Measurements from ENCODE around the gene CPEB1. TPM values are rescaled to one million over a fixed set of nuclear protein-coding genes. Genes with fewer than 3 reads are reported as not detected.
"Not testable (repeated sequence)": the region's sequence is repeated elsewhere in the genome, so short reads cannot be mapped to it uniquely, and the experiment has no call there.

The CPEB1 gene
- total RNA-seq, 1 donor, result 3.9 TPM

DNA sequence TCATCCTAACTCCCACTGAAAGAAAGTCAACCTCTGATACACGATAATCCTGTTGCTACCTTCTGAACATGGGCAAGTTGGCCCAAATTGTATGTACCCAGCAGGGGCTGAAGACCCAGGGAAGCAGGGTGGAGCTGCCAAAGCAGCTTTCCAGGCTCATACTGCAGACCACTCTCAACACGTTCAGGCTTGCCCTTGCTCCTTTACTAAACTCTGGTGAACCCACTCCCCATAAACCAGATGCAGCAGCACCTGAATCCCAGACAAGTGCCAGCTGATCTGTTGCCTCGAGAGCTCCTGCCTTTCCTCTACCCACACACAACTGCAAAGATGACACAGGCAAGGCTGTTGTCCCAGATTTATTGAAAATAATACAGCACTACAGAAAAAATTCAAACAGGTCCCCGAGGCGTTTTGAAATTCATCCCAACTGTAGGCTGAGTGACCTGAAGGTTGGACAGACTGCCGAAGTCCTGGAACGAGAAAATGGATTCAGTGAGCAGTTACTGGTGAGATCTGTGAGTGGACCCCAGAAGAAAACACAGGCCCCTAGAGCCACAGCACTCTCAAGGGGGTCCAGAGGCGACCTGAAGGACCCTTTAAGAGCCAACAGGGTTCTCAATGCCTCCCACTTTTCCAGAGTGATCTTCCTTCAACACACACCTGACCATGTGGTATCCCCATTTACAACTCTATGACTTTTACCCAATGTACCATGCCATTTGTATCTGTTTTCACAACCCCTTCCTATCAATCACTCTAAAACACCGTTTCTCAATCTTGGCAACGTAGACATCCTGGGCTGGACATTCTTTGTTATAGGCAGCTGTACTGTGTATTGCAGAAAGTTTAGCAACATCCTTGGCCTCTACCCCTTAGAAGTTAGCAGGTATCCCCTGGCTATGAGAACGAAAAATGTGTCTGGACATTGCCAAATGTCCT is 110.5 kb downstream of the CPEB1 start:
- TF ChIP-seq, protein P1, sequence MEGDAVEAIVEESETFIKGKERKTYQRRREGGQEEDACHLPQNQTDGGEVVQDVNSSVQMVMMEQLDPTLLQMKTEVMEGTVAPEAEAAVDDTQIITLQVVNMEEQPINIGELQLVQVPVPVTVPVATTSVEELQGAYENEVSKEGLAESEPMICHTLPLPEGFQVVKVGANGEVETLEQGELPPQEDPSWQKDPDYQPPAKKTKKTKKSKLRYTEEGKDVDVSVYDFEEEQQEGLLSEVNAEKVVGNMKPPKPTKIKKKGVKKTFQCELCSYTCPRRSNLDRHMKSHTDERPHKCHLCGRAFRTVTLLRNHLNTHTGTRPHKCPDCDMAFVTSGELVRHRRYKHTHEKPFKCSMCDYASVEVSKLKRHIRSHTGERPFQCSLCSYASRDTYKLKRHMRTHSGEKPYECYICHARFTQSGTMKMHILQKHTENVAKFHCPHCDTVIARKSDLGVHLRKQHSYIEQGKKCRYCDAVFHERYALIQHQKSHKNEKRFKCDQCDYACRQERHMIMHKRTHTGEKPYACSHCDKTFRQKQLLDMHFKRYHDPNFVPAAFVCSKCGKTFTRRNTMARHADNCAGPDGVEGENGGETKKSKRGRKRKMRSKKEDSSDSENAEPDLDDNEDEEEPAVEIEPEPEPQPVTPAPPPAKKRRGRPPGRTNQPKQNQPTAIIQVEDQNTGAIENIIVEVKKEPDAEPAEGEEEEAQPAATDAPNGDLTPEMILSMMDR (IDR thresholded peaks at IDR 0.05; ENCODE audit: insufficient read depth, low read depth, low read length), result no peak
- no peak for DNase-seq (ENCODE audit: low read depth)
- no peak overlapping the region for H3K4me3 ChIP-seq (ENCODE audit: low read depth, low read length)

DNA sequence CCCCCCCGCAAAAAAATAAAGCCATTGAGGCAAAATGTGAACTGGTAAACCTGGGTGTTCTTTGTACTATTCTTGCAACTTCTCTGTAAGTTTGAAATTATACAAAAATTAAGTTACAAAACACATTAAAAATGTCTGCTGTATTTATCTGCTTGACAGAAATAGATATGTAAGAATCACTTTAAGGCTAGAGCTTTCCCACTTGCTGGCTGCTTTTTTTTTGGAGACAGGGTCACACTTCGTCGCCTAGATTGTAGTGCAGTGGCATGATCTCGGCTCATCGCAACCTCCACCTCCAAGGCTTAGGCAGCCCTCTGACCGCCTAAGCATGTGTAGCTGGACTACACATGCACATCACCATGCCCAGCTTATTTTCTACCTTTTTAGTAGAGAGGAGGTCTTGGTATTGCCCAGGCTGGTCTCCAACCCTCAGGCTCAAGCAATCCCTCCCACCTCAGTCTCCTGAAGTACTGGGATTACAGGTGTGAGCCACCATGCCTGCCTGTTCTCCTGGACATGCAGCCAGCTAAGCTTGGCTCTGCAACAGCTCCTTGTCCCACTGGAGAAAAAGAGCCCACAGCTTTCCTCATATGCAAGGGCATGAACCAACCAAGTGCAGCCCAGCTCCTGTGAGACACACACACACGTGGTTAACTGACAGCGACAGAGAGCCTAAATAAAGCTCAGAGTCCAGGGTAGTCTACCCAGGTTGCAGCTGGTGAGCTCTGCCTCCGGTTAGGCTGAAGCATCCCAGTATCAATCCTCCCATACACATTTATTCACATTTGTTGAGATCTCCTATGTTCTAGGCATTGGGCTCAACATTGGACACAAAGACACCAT is 111.4 kb downstream of the CPEB1 start:
- TF ChIP-seq, protein P1 (IDR thresholded peaks at IDR 0.05; ENCODE audit: insufficient read depth, low read depth, low read length), result no peak
- DNase-seq (ENCODE audit: low read depth), result no peak
- no peak overlapping the region for H3K4me3 ChIP-seq (ENCODE audit: low read depth, low read length)

DNA sequence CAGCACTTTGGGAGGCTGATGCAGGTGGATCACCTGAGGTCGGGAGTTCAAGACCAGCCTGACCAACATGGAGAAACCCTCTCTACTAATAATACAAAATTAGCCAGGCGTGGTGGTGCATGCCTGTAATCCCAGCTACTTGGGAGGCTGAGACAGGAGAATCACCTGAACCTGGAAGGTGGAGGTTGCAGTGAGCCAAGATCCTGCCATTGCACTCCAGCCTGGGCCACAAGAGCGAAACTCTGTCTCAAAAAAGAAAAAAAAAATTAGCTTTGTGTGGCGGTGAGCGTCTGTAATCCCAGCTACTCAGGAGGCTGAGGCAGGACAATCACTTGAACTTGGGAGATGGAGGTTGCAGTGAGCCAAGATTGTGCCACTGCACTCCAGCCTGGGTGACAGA is 112.0 kb downstream of the CPEB1 start:
- not testable (repeated sequence) for DNase-seq (ENCODE audit: low read depth); H3K4me3 ChIP-seq (ENCODE audit: low read depth, low read length)

DNA sequence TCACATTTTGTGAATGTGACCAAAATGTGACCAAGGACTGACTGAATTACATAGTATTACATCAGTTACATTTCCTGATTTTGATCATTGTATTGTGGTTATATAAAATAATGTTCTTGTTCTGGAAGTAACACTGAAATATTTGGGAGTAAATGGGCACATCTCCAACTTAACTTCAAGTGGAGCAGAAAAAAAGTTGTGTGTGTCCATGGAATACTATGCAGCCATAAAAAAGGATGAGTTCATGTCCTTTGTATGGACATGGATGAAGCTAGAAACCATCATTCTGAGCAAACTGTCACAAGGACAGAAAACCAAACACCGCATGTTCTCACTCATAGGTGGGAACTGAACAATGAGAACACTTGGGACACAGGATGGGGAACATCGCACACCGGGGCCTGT is 112.7 kb downstream of the CPEB1 start:
- not testable (repeated sequence) for H3K4me3 ChIP-seq (ENCODE audit: low read depth, low read length); DNase-seq (ENCODE audit: low read depth)

DNA sequence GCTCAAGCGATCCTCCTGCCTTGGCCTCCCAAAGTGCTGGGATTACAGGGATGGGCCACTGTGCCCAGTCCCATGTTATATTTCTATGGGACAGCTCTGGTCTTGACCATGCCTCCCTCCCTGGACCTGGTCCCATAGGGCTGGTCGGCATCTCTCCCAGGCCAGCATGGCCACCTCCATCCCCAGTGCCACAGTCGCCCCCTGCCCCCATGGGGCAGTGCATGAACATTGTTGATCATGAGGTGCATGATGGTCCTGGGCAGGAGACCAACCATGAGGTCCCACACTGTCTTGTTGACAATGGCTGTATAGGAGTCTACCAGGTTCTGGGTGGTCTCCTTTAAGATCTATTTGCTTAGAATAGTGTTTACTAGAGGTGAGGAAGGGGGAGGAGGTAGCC is 113.4 kb downstream of the CPEB1 start:
- TF ChIP-seq, protein P1 (IDR thresholded peaks at IDR 0.05; ENCODE audit: insufficient read depth, low read depth, low read length), result no peak

DNA sequence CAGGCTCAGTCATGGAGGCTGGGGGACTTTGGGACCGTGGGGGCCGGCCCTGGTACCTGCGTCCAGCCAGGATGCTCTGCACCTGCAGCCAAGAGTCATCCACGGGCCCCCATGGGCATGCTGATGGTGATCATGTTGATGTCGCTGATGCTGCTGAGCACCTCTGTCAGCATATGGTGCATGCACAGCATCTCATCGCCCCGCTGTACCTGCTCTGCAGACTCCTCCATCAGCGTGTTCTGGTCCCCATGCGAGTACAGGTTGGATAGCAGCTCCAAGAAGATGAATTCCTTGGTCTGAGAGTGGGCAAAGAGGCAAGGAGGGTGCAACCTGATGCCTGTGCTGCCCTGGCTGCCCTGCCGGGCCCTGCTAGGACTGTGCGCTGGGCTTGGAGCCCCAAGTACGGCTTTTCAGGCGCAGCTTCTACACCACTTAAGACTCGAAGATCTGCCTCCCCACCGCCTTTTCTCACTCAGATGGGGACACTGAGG is 114.1 kb downstream of the CPEB1 start:
- TF ChIP-seq, protein P1 (IDR thresholded peaks at IDR 0.05; ENCODE audit: insufficient read depth, low read depth, low read length), result no peak
- no peak overlapping the region for H3K4me3 ChIP-seq (ENCODE audit: low read depth, low read length)
- no peak for DNase-seq (ENCODE audit: low read depth)

More for the DNA sequence above, 113.4 kb downstream of the CPEB1 start:
- H3K4me3 ChIP-seq (ENCODE audit: low read depth, low read length), result no peak overlapping the region
- no peak for DNase-seq (ENCODE audit: low read depth)

DNA sequence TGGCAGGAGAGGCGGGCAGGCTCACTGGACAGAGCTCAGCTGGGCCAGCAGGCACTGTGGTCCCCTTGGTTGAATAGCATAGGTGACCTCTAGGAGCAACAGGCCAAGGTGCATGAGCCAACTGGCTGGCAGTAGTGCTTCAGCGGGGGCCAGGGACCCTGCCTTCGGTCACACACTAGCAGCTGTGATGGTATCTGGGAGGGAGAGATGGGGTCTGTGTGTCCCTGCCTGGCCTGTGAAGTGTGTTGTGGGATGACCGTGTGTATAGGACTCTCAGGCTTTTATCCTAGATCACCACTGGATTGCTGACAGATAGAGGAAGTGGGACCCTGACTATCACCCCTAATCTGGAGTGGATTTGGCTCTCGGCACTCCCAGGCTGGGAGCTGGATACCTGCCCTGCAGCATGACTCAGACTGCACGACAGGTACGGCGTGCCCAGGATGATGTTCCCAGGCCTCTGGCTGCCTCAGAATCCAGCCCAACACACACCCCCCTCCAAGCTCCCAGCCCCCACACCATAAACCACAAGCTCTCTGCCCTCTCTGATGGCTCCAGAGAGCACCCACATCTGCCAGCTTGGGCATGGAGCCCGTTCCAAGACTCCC is 114.7 kb downstream of the CPEB1 start:
- TF ChIP-seq, protein P1 (IDR thresholded peaks at IDR 0.05; ENCODE audit: insufficient read depth, low read depth, low read length), result no peak
- no peak for DNase-seq (ENCODE audit: low read depth)
- no peak overlapping the region for H3K4me3 ChIP-seq (ENCODE audit: low read depth, low read length)
